Chondrocyte (in vitro differentiated cells): Measurements from ENCODE around the gene THAP3. TPM values are rescaled to one million over a fixed set of nuclear protein-coding genes. Genes with fewer than 3 reads are reported as not detected.
A peak's percentile ranks its signal among the peaks of the same experiment; 100 is the strongest.

Experiments
- DNase-seq: peaks from one replicate; pipeline ENCODE4 v3.0.0; 2021; ENCODE audit warnings: mixed read lengths, low spot score
- H3K27ac Mint-ChIP-seq: one replicate; pipeline ENCODE4 v1.8.0; 2021; ENCODE audit warnings: mild to moderate bottlenecking, moderate library complexity, mixed read lengths; ENCODE audit not compliant: unreplicated experiment
- H3K27me3 Mint-ChIP-seq: 2 replicates; pipeline ENCODE4 v1.8.0; 2021; ENCODE audit warnings: low read depth, mixed read lengths
- H3K36me3 Mint-ChIP-seq: 2 replicates; pipeline ENCODE4 v1.8.0; 2021; ENCODE audit warnings: low read depth, mixed read lengths
- H3K4me1 Mint-ChIP-seq: 2 replicates; pipeline ENCODE4 v1.8.0; 2021; ENCODE audit warnings: low read depth, mild to moderate bottlenecking, mixed read lengths
- H3K4me3 Mint-ChIP-seq: one replicate; pipeline ENCODE4 v1.8.0; 2021; ENCODE audit warnings: mild to moderate bottlenecking, moderate library complexity, mixed read lengths; ENCODE audit not compliant: unreplicated experiment
- H3K9me3 Mint-ChIP-seq: 2 replicates; pipeline ENCODE4 v1.8.0; 2021; ENCODE audit warnings: low read depth, mixed read lengths
- total RNA-seq: library from RNA; stranded (reverse); gene quantifications from 3 replicates; pipeline ENCODE4 v1.2.1, GENCODE V29; 2021
- TF ChIP-seq, protein P1 (sequence below): fragments of 200-600 bp; sonication (generic); IDR thresholded peaks from 2 replicates; pipeline ENCODE4 v1.5.0; 2021; ENCODE audit warnings: antibody characterized with exemption, mild to moderate bottlenecking, moderate library complexity

THAP3 gene
- total RNA-seq, 1 donor from 2014 or later = 12.9 TPM

DNA sequence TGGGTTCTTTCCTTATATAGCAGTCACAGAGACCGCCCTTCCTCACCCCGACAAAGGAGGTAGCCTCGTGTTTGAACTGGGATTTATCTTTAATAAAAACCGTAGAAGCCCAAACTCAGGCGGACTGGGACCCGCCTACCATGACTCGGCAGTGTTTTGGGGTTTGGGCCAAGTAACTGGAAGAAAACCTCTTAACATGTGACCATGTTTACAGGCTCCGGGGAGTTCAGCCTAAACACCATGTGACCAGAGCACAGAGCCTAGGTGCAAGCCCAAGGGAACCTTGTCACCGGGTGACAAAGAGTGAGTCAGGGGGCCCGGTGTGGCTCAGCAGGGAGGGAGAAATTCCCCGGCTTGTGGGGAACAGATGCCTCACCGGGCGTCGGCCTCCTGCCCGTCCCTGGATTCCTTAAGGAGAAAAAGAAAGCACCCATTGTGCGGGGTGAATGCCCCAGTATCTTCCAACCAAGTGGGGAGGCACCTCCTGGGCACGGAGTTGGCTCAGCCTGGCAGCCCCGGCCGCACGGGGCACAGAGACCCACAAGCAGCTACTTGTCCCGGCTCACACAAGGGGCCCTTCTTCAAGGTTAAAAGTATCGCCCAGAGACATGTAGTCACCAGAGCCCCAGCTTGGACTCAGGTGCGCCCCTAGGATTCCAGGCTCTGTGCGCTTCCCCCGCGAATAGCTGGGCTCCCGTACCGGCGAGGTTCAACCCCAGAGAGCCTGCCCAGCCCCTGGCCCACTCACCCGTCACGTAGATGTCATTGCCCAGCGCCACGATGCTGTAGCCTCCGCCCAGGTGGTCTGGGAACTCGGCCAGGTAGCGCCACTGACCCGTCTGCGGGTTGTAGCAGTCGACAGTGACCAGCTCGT lies 23.4 kb upstream of the THAP3 start:
- H3K27ac Mint-ChIP-seq = peak overlapping the region; percentile 98

DNA sequence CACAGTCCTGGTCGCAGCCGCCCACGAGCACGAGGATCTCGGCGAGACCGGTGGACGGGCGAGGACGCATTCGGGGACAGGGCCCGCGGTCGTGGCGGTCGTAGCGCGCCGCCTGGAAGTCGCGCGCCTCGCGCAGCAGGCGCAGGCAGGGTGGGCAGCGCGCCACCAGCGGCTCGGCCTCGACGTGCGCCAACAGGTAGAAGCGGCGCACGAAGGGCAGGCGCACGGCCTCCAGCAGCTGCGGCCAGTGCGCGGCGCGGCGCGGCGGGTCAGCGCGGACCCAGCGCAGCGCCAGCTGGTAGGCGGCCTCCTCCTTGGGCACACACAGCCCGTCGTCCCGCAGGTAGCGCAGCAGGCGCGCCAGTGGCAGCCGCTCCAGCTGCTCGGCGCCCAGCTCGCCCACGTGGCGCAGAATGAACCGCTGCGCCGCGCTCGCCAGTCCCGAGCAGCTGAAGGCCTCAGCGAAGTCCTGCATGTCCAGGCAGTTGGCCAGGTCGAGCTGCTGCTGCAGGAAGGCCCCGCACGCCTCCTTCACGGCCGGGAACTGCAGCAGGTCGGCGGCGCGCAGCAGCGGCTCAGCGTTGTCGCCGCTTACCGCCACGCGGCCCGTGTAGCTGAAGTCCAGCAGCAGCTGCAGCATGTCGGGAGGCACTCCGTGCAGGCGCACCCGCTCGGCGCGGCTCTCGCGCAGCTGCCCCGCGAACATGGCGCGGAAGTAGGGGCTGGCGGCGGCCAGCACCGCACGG lies 22.6 kb upstream of the THAP3 start:
- peak overlapping the region; percentile 86 for H3K4me3 Mint-ChIP-seq
- H3K4me1 Mint-ChIP-seq = peaks cover 38% of the 10 kb centered on the region
- TF ChIP-seq, protein P1, sequence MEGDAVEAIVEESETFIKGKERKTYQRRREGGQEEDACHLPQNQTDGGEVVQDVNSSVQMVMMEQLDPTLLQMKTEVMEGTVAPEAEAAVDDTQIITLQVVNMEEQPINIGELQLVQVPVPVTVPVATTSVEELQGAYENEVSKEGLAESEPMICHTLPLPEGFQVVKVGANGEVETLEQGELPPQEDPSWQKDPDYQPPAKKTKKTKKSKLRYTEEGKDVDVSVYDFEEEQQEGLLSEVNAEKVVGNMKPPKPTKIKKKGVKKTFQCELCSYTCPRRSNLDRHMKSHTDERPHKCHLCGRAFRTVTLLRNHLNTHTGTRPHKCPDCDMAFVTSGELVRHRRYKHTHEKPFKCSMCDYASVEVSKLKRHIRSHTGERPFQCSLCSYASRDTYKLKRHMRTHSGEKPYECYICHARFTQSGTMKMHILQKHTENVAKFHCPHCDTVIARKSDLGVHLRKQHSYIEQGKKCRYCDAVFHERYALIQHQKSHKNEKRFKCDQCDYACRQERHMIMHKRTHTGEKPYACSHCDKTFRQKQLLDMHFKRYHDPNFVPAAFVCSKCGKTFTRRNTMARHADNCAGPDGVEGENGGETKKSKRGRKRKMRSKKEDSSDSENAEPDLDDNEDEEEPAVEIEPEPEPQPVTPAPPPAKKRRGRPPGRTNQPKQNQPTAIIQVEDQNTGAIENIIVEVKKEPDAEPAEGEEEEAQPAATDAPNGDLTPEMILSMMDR = peak; percentile 4
- no peaks in the 10 kb centered on the region for H3K27me3 Mint-ChIP-seq
- H3K36me3 Mint-ChIP-seq = peaks cover 1% of the 10 kb centered on the region
- no peaks in the 10 kb centered on the region for H3K9me3 Mint-ChIP-seq
- peak overlapping the region; percentile 98 for H3K27ac Mint-ChIP-seq
- no peak for DNase-seq

More for the DNA sequence above, 23.4 kb upstream of the THAP3 start:
- Mint-ChIP-seq H3K27me3 (no peaks in the 10 kb centered on the region), H3K4me3 (peak overlapping the region; percentile 86), H3K36me3 (peaks cover 4% of the 10 kb centered on the region), H3K9me3 (no peaks in the 10 kb centered on the region), H3K4me1 (peaks cover 42% of the 10 kb centered on the region)
- DNase-seq = no peak
- TF ChIP-seq, protein P1 = no peak

DNA sequence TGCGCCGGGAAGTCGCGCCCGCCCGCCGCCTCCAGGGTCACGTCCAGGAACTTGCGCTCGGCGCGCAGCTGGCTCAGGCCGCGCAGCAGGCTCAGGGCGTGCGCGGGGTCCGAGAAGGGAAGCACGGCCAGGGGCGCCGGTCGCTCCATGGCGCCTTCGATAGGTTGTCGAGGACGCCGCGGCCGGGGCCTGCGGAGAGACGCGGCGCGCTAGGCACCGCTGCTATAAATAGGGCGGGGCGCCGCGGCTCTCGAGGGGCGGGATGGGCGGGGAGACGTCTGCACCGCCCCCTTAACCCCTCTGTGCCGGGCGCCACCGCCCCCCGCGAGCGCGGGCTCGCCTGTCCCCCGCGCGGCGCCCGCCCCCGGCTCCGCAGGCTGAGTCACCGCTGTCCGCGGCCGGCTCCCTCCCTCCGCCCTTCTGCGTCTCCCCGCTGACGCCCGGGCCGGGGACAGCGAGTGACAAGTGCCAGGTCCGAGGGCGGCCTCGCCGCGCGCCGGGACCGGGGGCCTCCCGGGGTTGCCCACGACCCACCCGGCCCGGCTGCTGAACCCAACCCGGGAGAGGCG lies 21.9 kb upstream of the THAP3 start, which contains the start of gene KLHL21:
TSS of gene KLHL21 (minus strand) at position 201 of the 569 bp plus-strand sequence. CDS start at position 149, 52 bp downstream.
- no peaks in the 10 kb centered on the region for H3K9me3 Mint-ChIP-seq
- H3K36me3 Mint-ChIP-seq = no peaks in the 10 kb centered on the region
- H3K4me3 Mint-ChIP-seq = peak within 1 kb of the TSS; percentile 86
- peaks cover 38% of the 10 kb centered on the region for H3K4me1 Mint-ChIP-seq
- no peaks in the 10 kb centered on the region for H3K27me3 Mint-ChIP-seq
- peak within 1 kb of the TSS; percentile 99 for H3K27ac Mint-ChIP-seq
- TF ChIP-seq, protein P1 = peak; percentile 5
- DNase-seq = no peak

DNA sequence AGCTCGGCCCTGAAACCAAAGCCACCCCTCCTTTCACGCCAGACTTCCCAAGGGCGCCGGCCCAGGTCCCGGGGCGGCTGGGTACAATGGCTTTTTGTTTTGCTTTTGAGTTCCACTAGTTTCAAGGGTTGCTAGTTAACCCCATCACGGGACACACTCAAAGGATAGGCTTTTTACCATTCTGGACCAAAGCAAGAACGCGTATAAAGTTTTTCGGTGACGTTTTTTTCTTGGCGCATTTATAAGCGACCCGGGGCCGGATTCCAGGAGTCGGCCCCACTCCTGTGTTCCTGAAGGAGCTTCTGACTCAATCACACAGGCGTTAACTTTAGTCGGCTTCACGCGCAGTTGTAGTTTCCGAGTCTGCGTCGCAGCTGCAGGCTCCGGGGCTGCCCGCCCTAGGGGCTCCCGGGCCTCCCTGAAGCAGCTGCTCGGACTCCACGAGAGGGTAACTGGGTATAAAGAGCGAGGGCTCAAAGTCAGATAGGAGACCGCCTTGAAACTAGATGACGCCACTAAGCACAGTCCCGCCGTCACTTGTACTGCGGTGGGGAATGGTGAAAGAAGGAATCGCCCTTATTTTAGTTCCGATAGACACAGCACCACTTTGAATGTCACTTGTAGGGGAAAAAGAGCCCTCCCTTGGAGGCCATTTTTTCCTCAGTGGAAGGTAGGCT lies 21.3 kb upstream of the THAP3 start:
- H3K4me3 Mint-ChIP-seq = peak overlapping the region; percentile 73
- DNase-seq = no peak
- TF ChIP-seq, protein P1 = no peak
- H3K27me3 Mint-ChIP-seq = no peaks in the 10 kb centered on the region
- H3K36me3 Mint-ChIP-seq = no peaks in the 10 kb centered on the region
- H3K27ac Mint-ChIP-seq = peak overlapping the region; percentile 99
- H3K9me3 Mint-ChIP-seq = no peaks in the 10 kb centered on the region
- H3K4me1 Mint-ChIP-seq = peaks cover 41% of the 10 kb centered on the region
